ENCODE data around the gene RAD51D.
"Not testable (repeated sequence)": the region's sequence is repeated elsewhere in the genome, so short reads cannot be mapped to it uniquely, and the experiment has no call there.

RAD51D gene

GRCh38 chr17:35090707-35091106 lies 29.0 kb downstream of the RAD51D start:
- DNase-seq (ENCODE audit: low spot score) = not testable (repeated sequence)

- DNase-seq (ENCODE audit: low spot score) = peak; percentile 77
Observed at GRCh38 chr17:35089586-35090296, 29.9 kb downstream of the RAD51D start.

GRCh38 chr17:35088881-35089585 lies 30.6 kb downstream of the RAD51D start:
- DNase-seq (ENCODE audit: low spot score) = peak; percentile 81

GRCh38 chr17:35088356-35088880 lies 31.2 kb downstream of the RAD51D start:
- peak; percentile 45 for DNase-seq (ENCODE audit: low spot score)

GRCh38 chr17:35087731-35088355 lies 31.8 kb downstream of the RAD51D start:
- DNase-seq (ENCODE audit: low spot score) = no peak

GRCh38 chr17:35086931-35087573 lies 32.6 kb downstream of the RAD51D start:
- DNase-seq (ENCODE audit: low spot score) = no peak

GRCh38 chr17:35086164-35086563 lies 33.5 kb downstream of the RAD51D start:
- DNase-seq (ENCODE audit: low spot score) = no peak

- DNase-seq (ENCODE audit: low spot score) = no peak
Observed at GRCh38 chr17:35084987-35085386, 34.7 kb downstream of the RAD51D start.

GRCh38 chr17:35083071-35083470 lies 36.6 kb downstream of the RAD51D start:
- no peak for DNase-seq (ENCODE audit: low spot score)

GRCh38 chr17:35082073-35082657 lies 37.5 kb downstream of the RAD51D start:
- no peak for DNase-seq (ENCODE audit: low spot score)

GRCh38 chr17:35081638-35082037 lies 38.0 kb downstream of the RAD51D start:
- no peak for DNase-seq (ENCODE audit: low spot score)

- no peak for DNase-seq (ENCODE audit: low spot score)
Observed at GRCh38 chr17:35080536-35080935, 39.1 kb downstream of the RAD51D start.

- peak; percentile 38 for DNase-seq (ENCODE audit: low spot score)
Observed at GRCh38 chr17:35079547-35080423, 39.9 kb downstream of the RAD51D start.

GRCh38 chr17:35076874-35077273 lies 42.8 kb downstream of the RAD51D start:
- DNase-seq (ENCODE audit: low spot score) = no peak

- no peak for DNase-seq (ENCODE audit: low spot score)
Observed at GRCh38 chr17:35074711-35075707, 44.7 kb downstream of the RAD51D start.

- no peak for DNase-seq (ENCODE audit: low spot score)
Observed at GRCh38 chr17:35073991-35074627, 45.6 kb downstream of the RAD51D start.

GRCh38 chr17:35073183-35073790 lies 46.4 kb downstream of the RAD51D start:
- DNase-seq (ENCODE audit: low spot score) = no peak

- DNase-seq (ENCODE audit: low spot score) = no peak
Observed at GRCh38 chr17:35069311-35069710, 50.3 kb downstream of the RAD51D start.

GRCh38 chr17:35068249-35068648 lies 51.4 kb downstream of the RAD51D start:
- no peak for DNase-seq (ENCODE audit: low spot score)

Measured in HuH-7 (cell line).